ENCODE data around the gene PRKD2.

DNA sequence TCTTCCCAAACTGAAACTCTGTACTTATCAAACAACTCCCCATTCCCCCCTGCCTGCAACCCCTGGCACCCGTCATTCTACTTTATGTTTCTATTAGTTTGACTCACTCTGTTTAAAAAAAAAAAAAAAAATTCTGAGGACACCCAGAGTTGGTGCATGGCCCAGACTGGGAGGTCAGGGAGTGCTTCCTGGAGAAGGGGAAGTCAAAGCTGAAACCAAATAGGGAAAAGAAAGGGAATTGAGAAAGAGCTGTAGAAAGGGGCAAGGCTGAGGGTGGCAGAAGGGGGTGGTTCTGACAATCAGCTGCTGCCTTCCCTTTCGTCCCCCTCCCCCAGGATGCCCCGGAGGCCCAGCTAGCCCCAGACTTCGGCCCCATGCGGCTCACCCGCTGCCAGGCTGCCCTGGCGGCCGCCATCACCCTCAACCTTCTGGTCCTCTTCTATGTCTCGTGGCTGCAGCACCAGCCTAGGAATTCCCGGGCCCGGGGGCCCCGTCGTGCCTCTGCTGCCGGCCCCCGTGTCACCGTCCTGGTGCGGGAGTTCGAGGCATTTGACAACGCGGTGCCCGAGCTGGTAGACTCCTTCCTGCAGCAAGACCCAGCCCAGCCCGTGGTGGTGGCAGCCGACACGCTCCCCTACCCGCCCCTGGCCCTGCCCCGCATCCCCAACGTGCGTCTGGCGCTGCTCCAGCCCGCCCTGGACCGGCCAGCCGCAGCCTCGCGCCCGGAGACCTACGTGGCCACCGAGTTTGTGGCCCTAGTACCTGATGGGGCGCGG is 38.4 kb upstream of the PRKD2 start:
- no peak for TF ChIP-seq POLR2A (IDR thresholded peaks at IDR 0.05)
- TF ChIP-seq, protein P1, sequence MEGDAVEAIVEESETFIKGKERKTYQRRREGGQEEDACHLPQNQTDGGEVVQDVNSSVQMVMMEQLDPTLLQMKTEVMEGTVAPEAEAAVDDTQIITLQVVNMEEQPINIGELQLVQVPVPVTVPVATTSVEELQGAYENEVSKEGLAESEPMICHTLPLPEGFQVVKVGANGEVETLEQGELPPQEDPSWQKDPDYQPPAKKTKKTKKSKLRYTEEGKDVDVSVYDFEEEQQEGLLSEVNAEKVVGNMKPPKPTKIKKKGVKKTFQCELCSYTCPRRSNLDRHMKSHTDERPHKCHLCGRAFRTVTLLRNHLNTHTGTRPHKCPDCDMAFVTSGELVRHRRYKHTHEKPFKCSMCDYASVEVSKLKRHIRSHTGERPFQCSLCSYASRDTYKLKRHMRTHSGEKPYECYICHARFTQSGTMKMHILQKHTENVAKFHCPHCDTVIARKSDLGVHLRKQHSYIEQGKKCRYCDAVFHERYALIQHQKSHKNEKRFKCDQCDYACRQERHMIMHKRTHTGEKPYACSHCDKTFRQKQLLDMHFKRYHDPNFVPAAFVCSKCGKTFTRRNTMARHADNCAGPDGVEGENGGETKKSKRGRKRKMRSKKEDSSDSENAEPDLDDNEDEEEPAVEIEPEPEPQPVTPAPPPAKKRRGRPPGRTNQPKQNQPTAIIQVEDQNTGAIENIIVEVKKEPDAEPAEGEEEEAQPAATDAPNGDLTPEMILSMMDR (IDR thresholded peaks at IDR 0.05): no peak

Measured in heart left ventricle (tissue), 13 donors.